Mesothelial cell of epicardium (in vitro differentiated cells): ENCODE results near the gene PITRM1. TPM values are rescaled to one million over a fixed set of nuclear protein-coding genes. Genes with fewer than 3 reads are reported as not detected.
A peak's percentile ranks its signal among the peaks of the same experiment; 100 is the strongest.

Source experiments
- DNase-seq, 2 experiments: peaks; one replicate each; pipeline ENCODE4 v3.0.0; 2021; ENCODE audit warnings: low spot score in 2 of 2; ENCODE audit not compliant: unreplicated experiment in 2 of 2
- H3K27ac Mint-ChIP-seq: 2 replicates; pipeline ENCODE4 v1.8.0; 2021; ENCODE audit warnings: mixed read lengths
- H3K27me3 Mint-ChIP-seq: 2 replicates; pipeline ENCODE4 v1.8.0; 2021; ENCODE audit warnings: low read depth, mixed read lengths
- H3K36me3 Mint-ChIP-seq: 2 replicates; pipeline ENCODE4 v1.8.0; 2021; ENCODE audit warnings: mixed read lengths
- H3K4me1 Mint-ChIP-seq: 2 replicates; pipeline ENCODE4 v1.8.0; 2021; ENCODE audit warnings: mixed read lengths
- H3K4me3 Mint-ChIP-seq: 2 replicates; pipeline ENCODE4 v1.8.0; 2021; ENCODE audit warnings: mild to moderate bottlenecking, moderate library complexity, mixed read lengths
- H3K9me3 Mint-ChIP-seq: 2 replicates; pipeline ENCODE4 v1.8.0; 2021; ENCODE audit warnings: mixed read lengths
- CTCF ChIP-seq: fragments of 200-600 bp; sonication (generic); IDR thresholded peaks from one replicate; pipeline ENCODE4 v1.5.0; 2021; ENCODE audit warnings: antibody characterized with exemption; ENCODE audit not compliant: unreplicated experiment
- total RNA-seq: library from RNA; stranded (reverse); gene quantifications from 3 replicates; pipeline ENCODE4 v1.2.1, GENCODE V29; 2021

The PITRM1 gene
- total RNA-seq, 1 donor from 2014 or later, result 75.5 TPM

DNA sequence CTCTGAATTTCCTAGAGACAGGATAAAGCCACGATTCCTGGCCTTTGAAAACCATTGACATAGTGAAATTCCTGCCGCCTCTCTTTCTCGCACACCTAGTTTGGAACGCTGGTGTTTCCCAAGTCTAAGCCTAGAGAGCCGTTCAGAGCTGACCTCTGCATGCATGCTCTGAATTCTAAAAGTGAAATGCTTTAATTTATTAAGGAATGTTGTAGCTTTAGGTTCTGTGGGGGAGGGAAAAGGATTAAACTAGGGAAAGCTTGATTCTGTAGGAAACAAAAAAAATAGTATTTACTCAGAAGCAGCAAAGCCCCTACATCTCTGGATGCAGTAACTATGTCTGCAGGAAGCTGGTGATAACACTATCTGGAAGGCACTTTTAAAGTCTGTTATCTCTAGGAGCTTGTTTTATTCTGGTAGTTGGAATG lies 78.0 kb downstream of the PITRM1 start:
- Mint-ChIP-seq H3K27ac (peak overlapping the region; percentile 96), H3K27me3 (no peaks in the 10 kb centered on the region), H3K4me3 (peak overlapping the region; percentile 5), H3K4me1 (peaks cover 55% of the 10 kb centered on the region), H3K9me3 (no peaks in the 10 kb centered on the region), H3K36me3 (peaks cover 3% of the 10 kb centered on the region)
- DNase-seq, result no peak
- no peak for TF ChIP-seq CTCF

DNA sequence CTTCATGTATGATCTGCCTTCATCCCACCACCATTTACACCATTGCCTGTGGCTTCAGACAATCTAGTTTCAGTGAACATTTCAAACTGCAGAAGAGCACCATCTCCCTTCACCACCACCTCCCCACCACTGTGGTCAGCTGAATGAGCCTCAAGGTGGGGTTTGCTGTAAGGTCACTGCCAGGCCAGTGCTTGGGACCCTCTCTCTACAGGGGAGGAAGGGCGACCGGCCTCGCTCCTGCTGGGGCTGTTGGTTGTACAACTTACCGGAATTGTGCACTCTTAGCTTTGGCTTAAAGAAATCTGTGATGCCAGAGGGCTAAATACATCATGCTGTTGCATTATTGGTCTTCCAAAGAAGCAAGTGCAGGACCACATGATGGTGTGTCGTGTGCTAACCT lies 78.6 kb downstream of the PITRM1 start:
- Mint-ChIP-seq H3K27me3 (no peaks in the 10 kb centered on the region), H3K4me1 (peaks cover 57% of the 10 kb centered on the region)

GRCh38 chr10:3091921-3092320 lies 80.7 kb downstream of the PITRM1 start:
- TF ChIP-seq CTCF, result no peak
- Mint-ChIP-seq H3K4me1 (peaks cover 61% of the 10 kb centered on the region), H3K27ac (peak overlapping the region; percentile 10), H3K4me3 (no peak overlapping the region), H3K27me3 (no peaks in the 10 kb centered on the region), H3K9me3 (no peaks in the 10 kb centered on the region), H3K36me3 (no peaks in the 10 kb centered on the region)
- DNase-seq, result no peak

More for the DNA sequence above, 78.6 kb downstream of the PITRM1 start:
- DNase-seq, result no peak
- TF ChIP-seq CTCF, result no peak
- Mint-ChIP-seq H3K27ac (peak overlapping the region; percentile 96), H3K4me3 (no peak overlapping the region), H3K9me3 (no peaks in the 10 kb centered on the region), H3K36me3 (no peaks in the 10 kb centered on the region)

DNA sequence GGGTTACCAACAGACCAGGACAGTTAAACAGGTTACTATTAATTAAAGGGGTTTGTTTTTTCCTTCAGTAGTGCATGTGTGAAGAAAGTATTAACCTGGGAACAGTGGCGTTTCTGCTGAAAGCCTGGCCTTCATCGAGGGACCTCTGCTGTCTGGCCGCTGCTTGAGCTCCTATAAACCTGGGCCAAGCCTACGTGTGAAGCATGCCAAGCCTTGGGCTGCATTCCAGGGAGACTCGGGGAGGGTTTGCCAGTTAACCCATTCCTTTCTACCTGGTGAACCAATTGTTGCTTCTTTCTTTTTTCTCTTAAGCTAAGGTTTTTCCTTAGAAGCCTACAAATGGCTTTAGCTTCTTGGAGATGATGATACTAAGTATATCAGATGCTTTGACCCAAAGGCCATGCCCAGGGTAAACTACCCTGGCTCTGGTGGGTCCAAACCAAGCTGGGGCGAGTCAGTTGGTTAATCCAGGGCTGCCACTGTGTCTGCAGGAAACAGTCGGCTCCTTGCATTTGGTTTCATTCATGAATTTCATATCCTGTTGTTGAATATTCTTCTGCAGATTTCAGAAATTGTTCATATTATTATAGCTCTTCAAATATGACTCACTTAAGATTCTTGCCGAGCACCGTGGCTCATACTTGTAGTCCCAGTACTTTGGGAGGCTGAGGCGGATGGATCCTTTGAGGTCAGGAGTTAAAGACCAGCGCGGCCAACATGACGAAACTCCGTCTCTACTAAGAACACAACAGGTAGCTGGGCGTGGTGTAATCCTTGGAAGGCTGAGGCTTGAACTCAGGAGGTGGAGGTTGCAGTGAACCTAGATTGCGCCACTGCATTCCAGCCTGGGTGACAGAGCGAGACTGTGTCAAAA lies 81.4 kb downstream of the PITRM1 start:
- Mint-ChIP-seq H3K27ac (peak overlapping the region; percentile 87), H3K9me3 (no peaks in the 10 kb centered on the region), H3K4me3 (no peak overlapping the region), H3K4me1 (peaks cover 64% of the 10 kb centered on the region), H3K36me3 (no peaks in the 10 kb centered on the region), H3K27me3 (no peaks in the 10 kb centered on the region)
- TF ChIP-seq CTCF, result no peak
- DNase-seq, result peak in 1 of 2 experiments; percentile 53

- no peaks in the 10 kb centered on the region for H3K9me3 Mint-ChIP-seq
- peaks cover 56% of the 10 kb centered on the region for H3K4me1 Mint-ChIP-seq
- DNase-seq, result no peak
- no peak for TF ChIP-seq CTCF
- H3K36me3 Mint-ChIP-seq, result no peaks in the 10 kb centered on the region
- H3K27me3 Mint-ChIP-seq, result no peaks in the 10 kb centered on the region
- no peak overlapping the region for H3K4me3 Mint-ChIP-seq
- peak overlapping the region; percentile 87 for H3K27ac Mint-ChIP-seq
Observed at GRCh38 chr10:3090388-3090787, 82.2 kb downstream of the PITRM1 start.

Other genes starting within 250 kb of the PITRM1 start
- gene PFKP, start 105.2 kb downstream of the PITRM1 start, total RNA-seq, result 34.2 to 35.3 TPM (median 34.9 TPM) in 3 replicates